ENCODE results near the gene PELO.

PELO gene

DNA sequence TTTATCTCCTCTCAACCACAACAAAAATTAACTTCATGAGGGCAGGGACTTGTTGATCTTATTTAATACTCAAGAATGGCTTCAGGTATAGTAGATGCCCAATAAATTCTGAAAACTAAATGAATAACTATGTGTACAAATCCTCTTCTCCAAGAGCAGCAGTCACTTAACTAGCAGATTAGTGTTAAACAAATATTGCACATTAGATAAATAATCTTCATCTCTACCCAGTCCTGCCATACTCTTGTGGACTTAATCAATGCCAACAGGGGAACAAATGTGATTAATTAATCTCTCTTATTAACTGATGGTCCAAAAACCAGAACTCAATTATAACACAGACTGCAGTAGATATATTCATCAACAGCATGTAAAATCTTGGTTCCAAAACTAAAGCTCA lies 15.0 kb upstream of the PELO start:
- no peak for DNase-seq

DNA sequence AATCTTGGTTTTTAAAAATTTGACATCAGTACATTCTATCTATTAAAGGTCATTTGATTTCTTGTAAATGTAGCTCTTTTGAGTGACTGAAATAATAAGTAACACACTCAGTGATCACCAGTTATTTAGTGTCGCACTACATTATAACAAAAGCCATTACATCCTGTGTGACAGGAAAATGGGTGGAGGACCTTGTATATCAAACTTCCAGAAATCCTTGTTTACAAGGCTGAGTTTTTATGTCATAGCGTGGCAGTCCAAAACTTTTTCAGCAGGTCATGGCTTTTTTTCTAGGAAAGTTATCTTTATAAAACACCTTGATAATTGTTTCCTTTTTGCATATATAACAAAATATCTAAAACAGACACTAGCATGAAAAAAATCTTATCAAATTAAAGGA lies 14.4 kb upstream of the PELO start:
- no peak for DNase-seq

DNA sequence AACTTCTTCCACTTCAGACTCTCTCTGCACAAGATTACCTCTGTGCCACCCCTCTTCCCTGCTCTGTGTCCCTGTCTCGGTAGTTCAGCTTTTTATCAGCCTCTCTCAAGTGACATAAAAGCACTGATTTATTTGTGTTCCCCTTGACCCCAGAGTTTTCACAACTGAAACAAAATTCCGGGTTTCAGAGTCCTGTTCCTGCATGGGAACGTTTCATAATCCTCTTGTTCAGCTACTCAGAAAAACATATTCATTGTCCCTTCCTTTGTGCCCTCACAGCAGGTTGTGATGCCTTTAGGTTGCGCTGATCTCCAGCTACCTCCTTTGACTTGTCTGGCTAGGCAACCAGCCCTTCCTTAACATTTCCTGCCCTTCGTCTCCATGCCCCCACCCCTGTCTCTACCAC lies 13.7 kb upstream of the PELO start:
- no peak for DNase-seq

DNA sequence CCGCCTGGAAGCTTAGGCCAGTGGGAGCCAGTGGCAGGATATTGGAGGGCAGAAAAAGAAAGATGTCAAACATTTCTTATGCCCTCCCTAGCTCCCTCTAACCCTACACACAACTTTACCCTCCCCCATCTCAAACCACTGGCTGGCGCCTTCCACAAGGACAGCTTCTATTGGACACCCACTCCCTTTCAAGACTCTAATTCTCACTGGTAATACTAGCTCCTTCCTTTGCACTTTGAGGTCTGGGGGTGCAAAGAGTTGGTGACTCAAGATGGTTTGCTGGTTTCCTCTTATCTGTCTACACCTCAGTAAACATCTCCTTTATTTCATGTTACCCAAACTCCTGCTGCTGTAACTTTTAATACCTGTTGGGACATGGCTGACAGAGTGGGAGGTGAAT lies 11.6 kb upstream of the PELO start:
- DNase-seq: no peak

DNA sequence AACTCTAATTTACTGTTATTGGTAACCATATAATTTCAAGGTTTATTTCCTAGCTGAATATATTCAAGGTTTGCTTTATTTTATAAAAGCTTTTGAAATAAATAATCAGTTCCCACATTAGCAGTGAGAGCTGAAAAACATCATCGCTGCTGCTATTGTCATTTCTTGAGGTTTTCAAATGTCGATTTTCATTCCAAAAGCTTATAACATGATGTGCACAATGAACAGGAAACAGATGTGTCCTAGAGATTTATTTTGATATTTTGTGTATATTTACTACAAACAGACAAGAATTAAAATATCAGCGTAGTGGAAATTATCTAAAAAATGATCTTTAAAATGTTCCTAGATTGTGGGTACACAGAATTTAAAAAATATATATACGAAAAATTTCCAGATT lies 10.5 kb upstream of the PELO start:
- no peak for DNase-seq

DNA sequence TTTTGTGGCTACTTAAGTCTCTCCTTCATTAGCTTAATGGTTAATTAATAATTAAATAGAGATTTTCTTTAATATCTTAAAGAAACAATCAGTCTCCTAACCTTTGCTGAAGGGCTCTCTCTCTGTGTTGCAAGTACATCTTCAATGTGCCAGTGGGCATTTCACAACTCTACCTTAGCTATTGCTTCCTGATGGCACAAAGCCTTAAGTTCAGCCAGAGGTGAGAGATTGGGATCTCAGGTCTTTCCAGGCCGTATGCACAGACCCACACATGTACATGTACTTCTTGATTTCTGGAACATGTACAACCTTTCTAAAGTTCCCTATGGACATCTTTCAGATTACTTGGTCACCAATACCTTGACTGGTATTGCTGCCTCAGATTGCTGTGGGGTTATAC lies 8.9 kb upstream of the PELO start:
- DNase-seq: no peak

DNA sequence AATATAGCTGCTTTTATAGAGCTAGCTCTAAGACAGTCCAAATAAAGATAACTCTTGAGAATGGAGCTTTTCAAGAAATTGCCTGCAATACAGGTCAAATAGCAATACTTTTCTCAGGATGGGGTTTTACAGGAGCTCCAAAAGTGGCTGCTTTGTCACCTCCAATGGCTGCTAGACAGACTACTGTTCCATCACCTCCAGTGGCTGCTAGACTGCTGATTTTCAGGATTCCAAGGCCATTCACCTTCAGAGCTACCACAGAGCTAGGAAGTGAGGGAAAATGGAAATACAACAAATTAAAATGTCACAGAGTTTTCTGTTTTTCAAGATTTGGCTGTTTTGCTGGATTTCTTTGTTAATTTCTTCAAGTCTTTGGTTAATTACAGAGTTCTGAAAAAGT lies 8.5 kb upstream of the PELO start:
- no peak for DNase-seq

DNA sequence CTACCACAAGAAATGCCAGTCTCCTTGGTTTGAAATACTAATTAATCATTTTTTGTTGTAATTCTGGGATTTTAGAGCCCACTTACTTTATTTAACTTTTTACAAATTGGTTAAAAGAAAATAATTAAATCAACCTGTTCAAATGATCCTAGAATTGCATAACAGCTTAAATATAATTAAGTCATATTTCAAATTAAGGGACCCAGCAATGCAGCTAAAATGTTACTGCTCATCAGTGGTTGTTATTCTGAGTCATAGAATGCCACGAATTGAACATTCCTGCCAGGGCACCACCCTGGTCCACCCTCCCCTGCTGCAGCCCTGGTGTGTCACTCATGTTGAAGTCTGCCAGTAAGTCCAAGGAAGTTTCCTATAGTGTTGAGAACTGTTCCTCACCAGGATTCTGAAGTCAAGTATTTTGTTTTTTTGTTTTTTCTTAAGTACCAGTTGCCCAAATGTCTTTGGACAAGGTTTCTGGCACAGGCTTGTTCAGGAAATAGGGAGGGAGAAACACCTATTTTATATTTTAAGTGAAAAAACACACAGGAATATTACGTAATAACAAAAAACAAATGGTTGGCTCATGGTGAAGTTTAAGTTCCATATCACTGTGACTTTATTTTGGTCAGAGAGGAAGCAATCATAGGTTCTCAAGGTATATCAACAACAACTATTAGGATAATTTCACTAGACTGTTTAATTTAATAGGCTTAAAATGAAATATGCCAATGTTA lies 4.3 kb upstream of the PELO start:
- no peak for DNase-seq

DNA sequence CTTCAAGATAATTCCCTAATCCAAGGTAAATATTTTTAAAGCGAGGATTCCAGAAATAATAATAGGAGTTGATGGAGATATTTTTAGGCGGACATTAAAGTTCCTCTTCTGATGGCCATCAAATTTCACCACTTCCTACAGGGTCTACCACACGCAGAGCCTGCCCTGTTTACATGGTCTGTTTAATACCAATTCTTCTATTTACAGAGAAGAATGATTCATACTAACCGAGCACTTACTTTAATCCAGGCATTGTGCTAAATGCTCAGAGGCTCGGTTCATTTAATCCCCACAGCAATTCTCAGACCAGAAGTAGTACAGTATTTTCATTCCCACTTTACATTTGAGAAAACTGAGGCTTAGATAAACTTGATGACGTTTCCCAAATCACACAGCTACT lies 3.0 kb upstream of the PELO start:
- DNase-seq: no peak

DNA sequence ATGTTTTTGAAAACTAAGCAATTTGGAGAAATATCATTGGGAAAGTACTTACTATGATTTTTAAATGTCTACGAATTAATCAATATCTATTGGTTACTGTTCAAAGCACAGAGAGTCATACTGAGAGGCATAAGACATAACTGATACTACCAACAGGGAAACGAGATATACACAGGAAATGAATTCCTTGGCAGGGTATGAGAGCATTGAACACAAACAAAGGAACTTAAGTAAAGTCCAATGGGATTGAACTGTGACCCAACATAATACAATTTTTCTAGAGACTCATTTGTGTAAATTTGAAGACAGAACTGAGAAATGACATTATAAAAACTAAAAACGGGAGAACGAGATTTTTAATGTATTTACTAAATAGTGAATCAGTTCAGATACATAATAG lies 1.3 kb upstream of the PELO start:
- no peak for DNase-seq

DNA sequence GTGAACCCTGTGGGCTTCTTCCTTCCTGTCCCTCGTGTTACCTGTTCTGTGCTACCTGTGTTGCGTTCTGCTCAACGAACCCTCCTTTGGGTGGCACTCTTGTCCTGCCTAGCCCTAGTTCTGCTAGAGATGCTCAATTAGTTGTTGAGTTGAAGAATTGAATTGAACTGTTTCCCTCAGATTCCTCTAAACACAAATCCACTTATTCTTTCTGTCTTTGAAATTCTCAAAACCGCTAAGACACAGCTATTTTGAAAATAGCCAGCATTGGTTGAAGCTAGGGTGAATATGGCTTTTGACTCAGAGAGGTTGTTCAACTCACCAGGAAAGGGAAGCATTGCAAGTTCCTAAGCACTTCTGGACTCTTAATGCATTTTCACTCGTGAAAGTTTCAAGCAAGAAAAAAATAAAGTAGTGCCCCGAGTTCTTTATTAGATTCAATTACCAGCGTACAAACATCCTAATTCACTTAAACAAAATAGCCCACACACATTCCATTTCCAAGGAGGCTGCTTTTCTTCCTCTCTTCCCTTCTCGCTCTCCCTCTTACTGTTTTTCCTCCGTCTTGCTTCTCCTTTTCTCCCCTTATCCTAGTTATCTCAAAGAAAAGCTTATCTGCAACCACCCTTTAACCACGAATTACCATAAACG lies 642 bp upstream of the PELO start:
- DNase-seq: peak in 1 of 2 experiments; percentile 21

DNA sequence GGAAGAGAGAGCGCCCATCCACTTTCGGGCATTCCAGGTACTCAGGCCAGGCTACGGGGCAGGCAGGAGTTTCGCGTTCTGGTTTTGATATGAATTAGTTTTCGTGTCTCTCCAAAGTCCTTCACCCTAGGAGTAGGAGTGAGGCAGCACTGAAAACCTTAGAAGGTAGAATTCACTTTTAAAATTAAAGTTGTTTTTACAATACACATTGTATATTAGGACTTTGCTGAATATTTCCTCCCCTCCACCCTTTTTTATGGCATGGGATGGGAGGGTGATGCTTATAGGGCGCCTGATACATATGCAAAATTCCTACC lies 747 bp downstream of the PELO start:
- no peak for DNase-seq

DNA sequence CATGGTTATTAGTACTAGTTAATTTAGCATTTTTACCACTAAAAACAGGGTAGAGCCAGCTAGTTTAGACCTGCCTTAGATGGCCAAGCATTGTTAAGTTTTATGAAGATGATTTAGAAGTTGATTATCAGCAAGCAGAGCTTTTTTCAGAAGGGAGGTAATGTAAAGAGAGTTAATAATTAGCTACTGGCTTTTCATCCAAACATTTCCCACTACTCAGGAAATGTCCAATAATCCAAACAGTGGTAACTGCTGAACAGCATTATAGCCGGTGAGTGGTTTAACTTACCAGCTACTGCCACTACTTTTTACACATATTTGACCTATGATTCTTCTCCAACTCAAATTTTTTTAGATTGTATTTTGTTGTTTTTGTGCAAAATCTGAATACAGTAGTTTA lies 1.7 kb downstream of the PELO start:
- no peak for DNase-seq

DNA sequence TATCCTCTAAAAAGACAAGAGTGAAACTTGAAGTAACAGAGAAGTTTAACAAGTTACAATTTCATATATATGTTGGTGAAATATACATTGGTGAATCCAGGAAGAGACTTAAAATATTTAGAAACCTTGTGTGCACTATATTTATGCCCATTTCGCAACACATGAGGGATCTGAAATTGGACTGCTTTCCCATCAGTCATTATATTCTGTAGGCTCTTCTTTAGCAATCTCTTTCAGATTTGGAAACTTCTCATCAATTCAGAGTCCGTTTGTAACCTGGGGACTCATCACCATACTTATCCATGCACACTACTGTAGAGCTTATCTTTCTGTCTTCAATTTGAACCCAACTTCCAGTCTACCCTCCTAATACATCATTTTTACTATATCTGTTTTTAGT lies 2.1 kb downstream of the PELO start:
- DNase-seq: no peak

DNA sequence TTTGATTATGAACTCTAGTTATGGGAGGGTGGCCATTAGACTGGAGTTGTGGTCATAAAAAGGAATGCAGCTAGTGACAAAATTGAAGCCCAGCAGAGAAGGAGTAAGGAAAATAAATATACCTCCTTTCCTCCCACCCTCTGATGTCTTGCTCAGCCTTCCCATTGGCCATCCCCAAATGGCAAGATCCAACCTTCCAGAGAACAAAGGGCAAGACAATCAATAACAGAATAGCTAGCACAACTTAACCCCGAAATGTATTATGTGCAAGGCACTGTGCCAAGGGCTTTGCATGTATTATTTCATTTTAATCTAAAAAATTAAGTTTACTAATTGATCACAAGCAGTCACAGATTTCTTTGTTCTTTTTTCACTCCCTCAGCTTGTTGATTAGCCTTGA lies 3.6 kb downstream of the PELO start:
- DNase-seq: no peak

DNA sequence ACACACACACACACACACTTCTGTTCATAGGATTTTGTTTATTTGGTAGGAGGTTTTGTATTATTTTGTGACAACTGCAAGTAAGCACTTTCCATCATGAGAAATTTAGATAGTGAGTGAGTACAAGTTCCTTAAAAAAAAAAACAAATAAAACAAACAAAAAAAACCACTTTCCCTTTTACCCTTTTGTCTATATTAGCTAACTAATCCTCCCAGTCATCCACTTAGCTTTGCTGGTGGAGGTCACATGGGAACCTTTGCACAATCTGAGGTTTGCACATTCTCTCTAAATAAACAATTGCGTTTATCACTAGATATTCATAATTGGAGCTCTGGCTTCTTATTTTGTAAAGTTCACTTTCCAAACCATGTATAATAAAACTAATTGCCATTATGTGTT lies 6.8 kb downstream of the PELO start:
- DNase-seq: no peak

DNA sequence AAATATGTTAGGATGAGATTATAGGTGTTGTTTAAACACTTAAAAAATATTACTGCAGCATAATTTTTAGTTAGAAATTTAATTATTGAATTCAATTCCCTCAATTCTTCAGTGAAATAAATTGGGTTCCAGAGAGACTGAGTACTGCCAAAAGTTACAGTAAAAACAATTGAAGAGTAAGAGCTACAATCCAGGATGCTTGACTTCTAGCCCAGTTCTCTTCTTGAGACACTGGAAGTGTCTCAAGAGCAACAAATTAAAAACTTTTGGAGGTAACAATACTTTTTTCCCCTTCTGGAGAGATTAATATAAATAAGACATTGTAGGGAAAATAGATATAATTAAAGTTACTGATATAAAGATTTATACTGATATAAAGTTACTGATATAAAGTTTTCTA lies 8.3 kb downstream of the PELO start:
- DNase-seq: no peak

DNA sequence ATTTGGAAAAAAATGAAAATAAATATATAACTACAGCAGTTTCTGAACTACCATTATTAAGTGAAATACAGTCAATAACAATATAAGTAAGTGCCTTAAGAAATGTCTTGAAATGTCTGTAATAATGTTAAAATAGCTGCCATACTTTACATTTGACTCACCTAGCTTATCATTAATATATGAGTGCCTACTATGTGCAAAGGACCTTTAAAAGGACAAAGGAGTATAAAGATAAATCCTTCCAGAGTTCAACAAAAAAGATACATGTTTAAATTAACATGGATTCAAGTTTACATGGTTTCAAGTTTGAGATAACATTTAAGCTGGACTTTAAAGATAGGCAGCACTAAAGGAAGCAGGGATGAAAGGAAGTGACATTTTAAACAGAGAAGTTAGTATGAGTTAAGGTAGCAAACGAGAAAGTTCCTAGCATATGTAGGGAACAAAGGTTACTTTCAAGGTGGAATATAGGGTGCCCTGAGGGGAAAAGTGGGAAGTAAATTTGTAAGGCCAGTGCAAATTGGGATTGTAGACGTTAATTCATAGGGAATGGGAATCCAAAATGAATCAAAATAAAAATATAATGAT lies 8.9 kb downstream of the PELO start:
- DNase-seq: no peak

DNA sequence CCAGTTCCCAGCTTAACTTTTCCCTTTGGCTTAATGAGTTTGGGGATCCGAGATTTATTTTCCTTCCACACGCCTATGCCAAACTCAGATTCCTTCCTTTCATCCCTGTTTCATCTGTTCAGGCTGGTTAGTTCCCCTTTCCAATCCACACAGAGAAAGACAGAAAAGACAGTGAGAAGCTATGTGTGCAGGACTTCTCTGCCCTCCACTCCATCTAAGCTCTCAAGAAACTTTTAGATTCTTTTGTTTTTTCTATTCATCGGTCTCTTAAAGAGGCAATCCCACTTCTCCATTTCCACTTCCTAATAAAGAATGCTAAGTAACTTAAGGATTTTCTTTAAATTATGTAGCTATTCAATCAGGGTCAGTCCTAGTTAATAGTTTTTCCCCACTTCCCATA lies 11.2 kb downstream of the PELO start:
- DNase-seq: no peak

DNA sequence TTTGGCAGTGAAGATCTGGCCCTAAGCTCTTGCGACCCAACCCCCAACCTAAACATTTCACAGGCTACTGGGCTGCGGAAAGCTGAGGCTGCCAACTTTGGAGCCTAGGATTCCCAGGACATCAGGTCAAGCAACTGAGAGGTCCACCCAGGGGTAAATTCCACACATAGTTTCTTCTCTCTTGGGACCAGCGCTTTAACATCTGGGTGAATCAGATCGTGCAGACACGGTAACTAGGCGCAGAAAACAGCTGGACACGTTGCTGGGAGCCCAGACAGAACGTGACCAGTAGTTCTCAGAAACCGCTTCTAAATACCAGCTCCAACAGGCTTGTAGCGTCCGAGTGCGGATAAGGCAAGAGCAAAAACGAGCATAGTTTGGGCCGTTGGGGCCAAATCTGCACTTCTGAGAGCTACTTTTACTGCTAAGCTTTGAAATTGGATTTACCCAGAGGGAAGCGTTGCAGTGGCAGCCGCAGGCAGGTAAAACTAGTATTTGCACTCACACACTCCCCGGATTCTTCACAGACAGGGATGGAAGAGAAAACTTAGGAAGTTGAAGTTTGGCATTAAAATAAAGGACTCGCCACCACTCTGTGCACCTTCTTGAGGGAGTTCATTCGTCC lies 11.8 kb downstream of the PELO start:
- no peak for DNase-seq

DNA sequence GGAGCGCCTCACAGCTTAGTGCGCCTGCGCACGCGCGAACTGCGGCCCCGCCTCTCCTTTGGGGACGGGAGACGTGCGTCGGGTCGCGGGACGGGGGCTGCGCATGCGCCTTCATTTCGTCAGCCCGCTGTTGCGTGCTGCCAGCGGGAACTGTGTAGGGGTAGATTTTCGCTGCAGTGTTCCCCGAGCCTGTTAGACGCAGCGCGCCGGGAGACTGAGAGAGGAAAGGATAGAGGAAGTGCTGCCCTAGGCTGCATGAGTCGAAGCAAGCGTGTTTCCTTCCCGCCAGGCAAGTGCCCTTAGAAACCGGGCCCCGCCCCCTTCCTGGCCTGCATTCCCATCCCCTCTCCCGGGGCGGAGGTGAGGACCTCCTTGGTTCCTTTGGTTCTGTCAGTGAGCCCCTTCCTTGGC lies 12.3 kb downstream of the PELO start:
- DNase-seq: peak; percentile 96

DNA sequence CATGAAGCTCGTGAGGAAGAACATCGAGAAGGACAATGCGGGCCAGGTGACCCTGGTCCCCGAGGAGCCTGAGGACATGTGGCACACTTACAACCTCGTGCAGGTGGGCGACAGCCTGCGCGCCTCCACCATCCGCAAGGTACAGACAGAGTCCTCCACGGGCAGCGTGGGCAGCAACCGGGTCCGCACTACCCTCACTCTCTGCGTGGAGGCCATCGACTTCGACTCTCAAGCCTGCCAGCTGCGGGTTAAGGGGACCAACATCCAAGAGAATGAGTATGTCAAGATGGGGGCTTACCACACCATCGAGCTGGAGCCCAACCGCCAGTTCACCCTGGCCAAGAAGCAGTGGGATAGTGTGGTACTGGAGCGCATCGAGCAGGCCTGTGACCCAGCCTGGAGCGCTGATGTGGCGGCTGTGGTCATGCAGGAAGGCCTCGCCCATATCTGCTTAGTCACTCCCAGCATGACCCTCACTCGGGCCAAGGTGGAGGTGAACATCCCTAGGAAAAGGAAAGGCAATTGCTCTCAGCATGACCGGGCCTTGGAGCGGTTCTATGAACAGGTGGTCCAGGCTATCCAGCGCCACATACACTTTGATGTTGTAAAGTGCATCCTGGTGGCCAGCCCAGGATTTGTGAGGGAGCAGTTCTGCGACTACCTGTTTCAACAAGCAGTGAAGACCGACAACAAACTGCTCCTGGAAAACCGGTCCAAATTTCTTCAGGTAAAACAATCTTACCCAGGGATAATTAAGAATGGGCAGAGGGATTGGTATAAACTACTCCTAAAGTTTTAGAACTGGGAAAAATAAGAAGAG lies 12.9 kb downstream of the PELO start:
- peak; percentile 64 to 70 for DNase-seq

DNA sequence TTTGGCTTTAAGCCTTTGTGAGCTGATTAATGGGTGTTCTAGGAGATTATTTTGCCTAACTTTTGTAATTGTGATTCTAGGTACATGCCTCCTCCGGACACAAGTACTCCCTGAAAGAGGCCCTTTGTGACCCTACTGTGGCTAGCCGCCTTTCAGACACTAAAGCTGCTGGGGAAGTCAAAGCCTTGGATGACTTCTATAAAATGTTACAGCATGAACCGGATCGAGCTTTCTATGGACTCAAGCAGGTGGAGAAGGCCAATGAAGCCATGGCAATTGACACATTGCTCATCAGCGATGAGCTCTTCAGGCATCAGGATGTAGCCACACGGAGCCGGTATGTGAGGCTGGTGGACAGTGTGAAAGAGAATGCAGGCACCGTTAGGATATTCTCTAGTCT lies 13.6 kb downstream of the PELO start:
- no peak for DNase-seq

Measured in activated CD4-positive, alpha-beta T cell treated with anti-CD3 and anti-CD28 coated beads, Interleukin-2, amount 50 U/mL, for 48 hours (primary cell).